Hepatocyte (in vitro differentiated cells): Measurements from ENCODE around the gene PTPRN2.

Experiments used
- CTCF ChIP-seq: fragments of 200-600 bp; sonication (generic); IDR thresholded peaks from 2 replicates; pipeline ENCODE4 v1.5.1; 2016; ENCODE audit warnings: antibody characterized with exemption, mild to moderate bottlenecking; ENCODE audit not compliant: poor library complexity
- EZH2 ChIP-seq: fragments of 200-600 bp; sonication (generic); IDR thresholded peaks from 2 replicates; pipeline ENCODE4 v1.6.1; 2016; ENCODE audit warnings: antibody characterized with exemption, mild to moderate bottlenecking, borderline replicate concordance

GRCh38 chr7:157977717-157978496 lies 609.7 kb downstream of the PTPRN2 start:
- no peak for TF ChIP-seq CTCF
- TF ChIP-seq EZH2: no peak
